ENCODE measurements around the gene CLIP2.

CLIP2 gene

GRCh38 chr7:74294191-74294998 lies 5.2 kb downstream of the CLIP2 start:
- H3K9ac ChIP-seq (ENCODE audit: low read length in 5 of 5) = peak overlapping the region in 1 of 5 donors; percentile 51
- peak overlapping the region in 3 of 5 donors; percentile 26 to 53 (median 31) for H3K4me3 ChIP-seq (ENCODE audit: low read depth in 1 of 5, low read length in 5 of 5)

GRCh38 chr7:74297516-74298233 lies 8.5 kb downstream of the CLIP2 start:
- H3K27ac ChIP-seq (ENCODE audit: low read depth, low read length) = no peak overlapping the region
- no peak overlapping the region for H3K4me3 ChIP-seq (ENCODE audit: low read depth in 1 of 5, low read length in 5 of 5)
- H3K9me3 ChIP-seq (ENCODE audit: control insufficient read depth in 5 of 5, low read length in 5 of 5) = no peaks in the 10 kb centered on the region
- peaks cover 2 to 30% (median 13%) of the 10 kb centered on the region in 5 donors for H3K4me1 ChIP-seq (ENCODE audit: control insufficient read depth in 5 of 5, insufficient read depth in 5 of 5, low read length in 5 of 5)
- H3K9ac ChIP-seq (ENCODE audit: low read length in 5 of 5) = no peak overlapping the region
- peaks cover 0 to 4% (median 0%) of the 10 kb centered on the region in 5 donors for H3K27me3 ChIP-seq (ENCODE audit: control insufficient read depth in 5 of 5, insufficient read depth in 4 of 5, low read length in 5 of 5)
- H3K36me3 ChIP-seq (ENCODE audit: control insufficient read depth in 5 of 5, insufficient read depth in 5 of 5, low read length in 5 of 5) = no peaks in the 10 kb centered on the region

More at GRCh38 chr7:74294191-74294998, 5.2 kb downstream of the CLIP2 start:
- Histone ChIP-seq H3K27me3 (ENCODE audit: control insufficient read depth in 5 of 5, insufficient read depth in 4 of 5, low read length in 5 of 5) (peaks cover 0 to 7% (median 0%) of the 10 kb centered on the region in 5 donors), H3K9me3 (ENCODE audit: control insufficient read depth in 5 of 5, low read length in 5 of 5) (no peaks in the 10 kb centered on the region), H3K4me1 (ENCODE audit: control insufficient read depth in 5 of 5, insufficient read depth in 5 of 5, low read length in 5 of 5) (peaks cover 4 to 46% (median 29%) of the 10 kb centered on the region in 5 donors), H3K36me3 (ENCODE audit: control insufficient read depth in 5 of 5, insufficient read depth in 5 of 5, low read length in 5 of 5) (no peaks in the 10 kb centered on the region), H3K27ac (ENCODE audit: low read depth, low read length) (peak overlapping the region; percentile 33)

- no peak overlapping the region for H3K9ac ChIP-seq (ENCODE audit: low read length in 5 of 5)
- no peak overlapping the region for H3K4me3 ChIP-seq (ENCODE audit: low read depth in 1 of 5, low read length in 5 of 5)
- H3K4me1 ChIP-seq (ENCODE audit: control insufficient read depth in 5 of 5, insufficient read depth in 5 of 5, low read length in 5 of 5) = peaks cover 2 to 14% (median 5%) of the 10 kb centered on the region in 5 donors
- H3K36me3 ChIP-seq (ENCODE audit: control insufficient read depth in 5 of 5, insufficient read depth in 5 of 5, low read length in 5 of 5) = no peaks in the 10 kb centered on the region
- no peaks in the 10 kb centered on the region for H3K9me3 ChIP-seq (ENCODE audit: control insufficient read depth in 5 of 5, low read length in 5 of 5)
- H3K27me3 ChIP-seq (ENCODE audit: control insufficient read depth in 5 of 5, insufficient read depth in 4 of 5, low read length in 5 of 5) = peaks cover 0 to 4% (median 0%) of the 10 kb centered on the region in 5 donors
- no peak overlapping the region for H3K27ac ChIP-seq (ENCODE audit: low read depth, low read length)
Measured at GRCh38 chr7:74299401-74299800, 10.2 kb downstream of the CLIP2 start.

- H3K4me3 ChIP-seq (ENCODE audit: low read depth in 1 of 5, low read length in 5 of 5) = no peak overlapping the region
- no peaks in the 10 kb centered on the region for H3K36me3 ChIP-seq (ENCODE audit: control insufficient read depth in 5 of 5, insufficient read depth in 5 of 5, low read length in 5 of 5)
- no peaks in the 10 kb centered on the region for H3K27me3 ChIP-seq (ENCODE audit: control insufficient read depth in 5 of 5, insufficient read depth in 4 of 5, low read length in 5 of 5)
- no peak overlapping the region for H3K27ac ChIP-seq (ENCODE audit: low read depth, low read length)
- H3K9ac ChIP-seq (ENCODE audit: low read length in 5 of 5) = no peak overlapping the region
- peaks cover 0 to 6% (median 3%) of the 10 kb centered on the region in 5 donors for H3K4me1 ChIP-seq (ENCODE audit: control insufficient read depth in 5 of 5, insufficient read depth in 5 of 5, low read length in 5 of 5)
- H3K9me3 ChIP-seq (ENCODE audit: control insufficient read depth in 5 of 5, low read length in 5 of 5) = no peaks in the 10 kb centered on the region
Measured at GRCh38 chr7:74300926-74301325, 11.7 kb downstream of the CLIP2 start.

GRCh38 chr7:74302745-74303221 lies 13.6 kb downstream of the CLIP2 start:
- Histone ChIP-seq H3K9me3 (ENCODE audit: control insufficient read depth in 5 of 5, low read length in 5 of 5) (no peaks in the 10 kb centered on the region), H3K4me3 (ENCODE audit: low read depth in 1 of 5, low read length in 5 of 5) (no peak overlapping the region), H3K27me3 (ENCODE audit: control insufficient read depth in 5 of 5, insufficient read depth in 4 of 5, low read length in 5 of 5) (peaks cover 0 to 3% (median 0%) of the 10 kb centered on the region in 5 donors), H3K4me1 (ENCODE audit: control insufficient read depth in 5 of 5, insufficient read depth in 5 of 5, low read length in 5 of 5) (peaks cover 1 to 22% (median 16%) of the 10 kb centered on the region in 5 donors), H3K27ac (ENCODE audit: low read depth, low read length) (no peak overlapping the region), H3K36me3 (ENCODE audit: control insufficient read depth in 5 of 5, insufficient read depth in 5 of 5, low read length in 5 of 5) (no peaks in the 10 kb centered on the region), H3K9ac (ENCODE audit: low read length in 5 of 5) (no peak overlapping the region)

GRCh38 chr7:74304550-74304949 lies 15.3 kb downstream of the CLIP2 start:
- Histone ChIP-seq H3K27ac (ENCODE audit: low read depth, low read length) (no peak overlapping the region), H3K36me3 (ENCODE audit: control insufficient read depth in 5 of 5, insufficient read depth in 5 of 5, low read length in 5 of 5) (no peaks in the 10 kb centered on the region), H3K27me3 (ENCODE audit: control insufficient read depth in 5 of 5, insufficient read depth in 4 of 5, low read length in 5 of 5) (peaks cover 0 to 4% (median 0%) of the 10 kb centered on the region in 5 donors), H3K9me3 (ENCODE audit: control insufficient read depth in 5 of 5, low read length in 5 of 5) (no peaks in the 10 kb centered on the region), H3K4me3 (ENCODE audit: low read depth in 1 of 5, low read length in 5 of 5) (no peak overlapping the region), H3K4me1 (ENCODE audit: control insufficient read depth in 5 of 5, insufficient read depth in 5 of 5, low read length in 5 of 5) (peaks cover 1 to 20% (median 16%) of the 10 kb centered on the region in 5 donors), H3K9ac (ENCODE audit: low read length in 5 of 5) (no peak overlapping the region)

GRCh38 chr7:74306004-74306729 lies 17.0 kb downstream of the CLIP2 start:
- Histone ChIP-seq H3K4me3 (ENCODE audit: low read depth in 1 of 5, low read length in 5 of 5) (peak overlapping the region in 4 of 5 donors; percentile 17 to 48 (median 38)), H3K9ac (ENCODE audit: low read length in 5 of 5) (peak overlapping the region in 1 of 5 donors; percentile 6), H3K9me3 (ENCODE audit: control insufficient read depth in 5 of 5, low read length in 5 of 5) (no peaks in the 10 kb centered on the region), H3K27ac (ENCODE audit: low read depth, low read length) (no peak overlapping the region), H3K36me3 (ENCODE audit: control insufficient read depth in 5 of 5, insufficient read depth in 5 of 5, low read length in 5 of 5) (no peaks in the 10 kb centered on the region), H3K4me1 (ENCODE audit: control insufficient read depth in 5 of 5, insufficient read depth in 5 of 5, low read length in 5 of 5) (peaks cover 1 to 20% (median 16%) of the 10 kb centered on the region in 5 donors), H3K27me3 (ENCODE audit: control insufficient read depth in 5 of 5, insufficient read depth in 4 of 5, low read length in 5 of 5) (peaks cover 0 to 4% (median 0%) of the 10 kb centered on the region in 5 donors)

GRCh38 chr7:74306730-74307469 lies 17.7 kb downstream of the CLIP2 start:
- H3K4me3 ChIP-seq (ENCODE audit: low read depth in 1 of 5, low read length in 5 of 5) = peak overlapping the region; percentile 17 to 48 (median 32)
- peak overlapping the region in 1 of 5 donors; percentile 6 for H3K9ac ChIP-seq (ENCODE audit: low read length in 5 of 5)
- H3K9me3 ChIP-seq (ENCODE audit: control insufficient read depth in 5 of 5, low read length in 5 of 5) = no peaks in the 10 kb centered on the region
- H3K4me1 ChIP-seq (ENCODE audit: control insufficient read depth in 5 of 5, insufficient read depth in 5 of 5, low read length in 5 of 5) = peaks cover 1 to 20% (median 16%) of the 10 kb centered on the region in 5 donors
- H3K36me3 ChIP-seq (ENCODE audit: control insufficient read depth in 5 of 5, insufficient read depth in 5 of 5, low read length in 5 of 5) = no peaks in the 10 kb centered on the region
- H3K27me3 ChIP-seq (ENCODE audit: control insufficient read depth in 5 of 5, insufficient read depth in 4 of 5, low read length in 5 of 5) = peaks cover 0 to 4% (median 0%) of the 10 kb centered on the region in 5 donors
- no peak overlapping the region for H3K27ac ChIP-seq (ENCODE audit: low read depth, low read length)
